HG02623 (cell line): ENCODE results near the gene EPG5.
"Not testable (repeated sequence)": the region's sequence is repeated elsewhere in the genome, so short reads cannot be mapped to it uniquely, and the experiment has no call there.

Source experiments
- ATAC-seq: cut with Tn5 transposase; IDR thresholded peaks from one replicate; pipeline ENCODE4 v1.9.1; 2021; ENCODE audit warnings: moderate library complexity; ENCODE audit not compliant: unreplicated experiment

The EPG5 gene, protein sequence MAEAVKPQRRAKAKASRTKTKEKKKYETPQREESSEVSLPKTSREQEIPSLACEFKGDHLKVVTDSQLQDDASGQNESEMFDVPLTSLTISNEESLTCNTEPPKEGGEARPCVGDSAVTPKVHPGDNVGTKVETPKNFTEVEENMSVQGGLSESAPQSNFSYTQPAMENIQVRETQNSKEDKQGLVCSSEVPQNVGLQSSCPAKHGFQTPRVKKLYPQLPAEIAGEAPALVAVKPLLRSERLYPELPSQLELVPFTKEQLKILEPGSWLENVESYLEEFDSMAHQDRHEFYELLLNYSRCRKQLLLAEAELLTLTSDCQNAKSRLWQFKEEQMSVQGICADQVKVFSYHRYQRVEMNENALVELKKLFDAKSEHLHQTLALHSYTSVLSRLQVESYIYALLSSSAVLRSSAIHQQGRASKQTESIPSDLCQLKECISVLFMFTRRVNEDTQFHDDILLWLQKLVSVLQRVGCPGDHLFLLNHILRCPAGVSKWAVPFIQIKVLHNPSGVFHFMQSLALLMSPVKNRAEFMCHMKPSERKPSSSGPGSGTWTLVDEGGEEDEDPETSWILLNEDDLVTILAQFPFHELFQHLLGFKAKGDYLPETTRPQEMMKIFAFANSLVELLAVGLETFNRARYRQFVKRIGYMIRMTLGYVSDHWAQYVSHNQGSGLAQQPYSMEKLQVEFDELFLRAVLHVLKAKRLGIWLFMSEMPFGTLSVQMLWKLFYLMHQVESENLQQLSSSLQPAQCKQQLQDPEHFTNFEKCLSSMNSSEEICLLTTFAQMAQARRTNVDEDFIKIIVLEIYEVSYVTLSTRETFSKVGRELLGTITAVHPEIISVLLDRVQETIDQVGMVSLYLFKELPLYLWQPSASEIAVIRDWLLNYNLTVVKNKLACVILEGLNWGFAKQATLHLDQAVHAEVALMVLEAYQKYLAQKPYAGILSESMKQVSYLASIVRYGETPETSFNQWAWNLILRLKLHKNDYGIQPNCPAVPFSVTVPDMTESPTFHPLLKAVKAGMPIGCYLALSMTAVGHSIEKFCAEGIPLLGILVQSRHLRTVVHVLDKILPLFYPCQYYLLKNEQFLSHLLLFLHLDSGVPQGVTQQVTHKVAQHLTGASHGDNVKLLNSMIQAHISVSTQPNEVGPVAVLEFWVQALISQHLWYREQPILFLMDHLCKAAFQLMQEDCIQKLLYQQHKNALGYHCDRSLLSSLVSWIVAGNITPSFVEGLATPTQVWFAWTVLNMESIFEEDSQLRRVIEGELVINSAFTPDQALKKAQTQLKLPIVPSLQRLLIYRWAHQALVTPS (N-terminal part only)

DNA sequence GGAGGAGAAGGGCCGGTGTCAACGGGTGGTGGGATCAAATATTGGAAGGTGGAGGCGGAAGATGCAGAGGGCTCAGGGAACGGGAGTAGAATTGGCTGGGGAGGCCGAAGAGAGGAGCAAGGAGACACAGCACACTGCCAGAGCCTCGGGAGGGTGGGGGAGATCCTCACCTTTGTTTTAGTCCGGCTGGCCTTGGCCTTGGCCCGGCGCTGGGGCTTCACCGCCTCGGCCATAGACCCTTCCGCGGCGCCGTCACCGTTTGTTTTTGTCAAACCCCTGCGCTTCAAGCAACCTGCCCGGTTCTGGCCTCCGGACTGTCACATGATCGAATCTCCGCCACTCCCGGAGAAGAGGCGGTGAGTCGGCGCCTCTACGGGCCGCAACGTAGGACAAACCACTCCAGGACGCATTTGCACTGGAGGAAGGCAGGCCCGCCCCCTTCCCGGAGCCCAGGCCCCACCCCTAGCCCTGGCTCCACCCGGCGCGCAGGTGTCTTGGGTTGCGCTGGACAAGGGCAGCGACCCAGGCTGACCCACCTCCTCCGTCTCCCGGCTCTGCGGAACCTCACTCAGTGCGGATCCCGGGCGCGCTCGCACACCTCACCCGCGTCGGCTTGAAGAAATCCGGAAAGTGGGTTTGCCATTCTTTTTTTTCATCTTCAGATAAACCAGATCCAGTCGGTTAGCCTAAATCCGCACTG, at the start of gene EPG5:
TSS of gene EPG5 (minus strand) at position 323 of the 700 bp plus-strand sequence. CDS start at position 233, 90 bp downstream.
- peak; percentile 96 for ATAC-seq

DNA sequence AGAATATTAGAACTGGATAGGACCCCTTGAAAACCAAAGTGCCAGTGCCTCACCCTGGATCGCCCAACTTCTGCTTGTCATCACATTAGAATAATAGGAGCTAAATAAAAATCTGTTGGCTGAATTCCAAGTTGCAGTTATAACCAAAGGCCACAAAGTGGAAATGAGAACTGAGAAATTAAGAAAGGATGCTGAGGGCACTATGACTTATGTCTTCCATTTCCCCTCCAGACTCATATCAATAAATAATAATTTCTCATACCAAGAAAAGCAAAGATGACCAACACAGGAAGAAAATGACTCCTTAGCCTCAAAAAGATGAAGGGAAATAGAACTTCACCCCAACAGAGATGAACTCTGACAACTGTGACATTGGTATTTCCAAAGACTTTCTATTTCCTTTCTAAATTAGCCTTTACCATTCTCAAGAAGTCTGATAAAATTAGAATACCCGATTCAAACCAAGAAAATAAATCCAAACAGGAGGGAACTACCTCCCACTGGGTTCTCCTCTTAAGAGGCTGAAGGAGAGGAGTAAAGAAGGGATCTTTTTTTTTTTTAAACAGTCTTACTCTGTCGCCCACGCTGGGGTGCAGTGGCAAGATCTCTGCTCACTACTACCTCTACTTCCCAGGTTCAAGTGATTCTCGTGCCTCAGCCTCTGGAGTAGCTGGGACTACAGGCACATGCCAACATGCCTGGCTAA, 46.5 kb upstream of the EPG5 start:
- no peak for ATAC-seq

DNA sequence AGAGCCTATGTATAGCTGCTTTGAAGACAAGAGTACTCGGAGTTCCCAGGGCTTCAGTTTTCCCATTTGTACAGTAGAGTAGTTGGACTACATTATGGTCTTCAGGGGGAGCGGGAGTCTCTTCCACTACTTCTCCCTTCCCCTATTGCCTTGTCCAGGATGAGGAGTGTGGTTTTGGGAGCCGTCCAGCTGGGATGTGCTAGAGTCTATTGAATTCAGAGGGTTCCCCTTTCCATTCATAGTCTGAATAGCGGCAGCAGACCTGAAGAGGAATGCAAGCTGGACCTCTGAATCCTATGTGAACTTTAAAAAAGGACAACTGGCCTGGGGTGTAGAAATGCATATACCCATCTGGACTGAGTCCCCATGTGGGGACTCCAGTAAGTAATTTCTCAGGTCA, 43.5 kb upstream of the EPG5 start:
- ATAC-seq: no peak

DNA sequence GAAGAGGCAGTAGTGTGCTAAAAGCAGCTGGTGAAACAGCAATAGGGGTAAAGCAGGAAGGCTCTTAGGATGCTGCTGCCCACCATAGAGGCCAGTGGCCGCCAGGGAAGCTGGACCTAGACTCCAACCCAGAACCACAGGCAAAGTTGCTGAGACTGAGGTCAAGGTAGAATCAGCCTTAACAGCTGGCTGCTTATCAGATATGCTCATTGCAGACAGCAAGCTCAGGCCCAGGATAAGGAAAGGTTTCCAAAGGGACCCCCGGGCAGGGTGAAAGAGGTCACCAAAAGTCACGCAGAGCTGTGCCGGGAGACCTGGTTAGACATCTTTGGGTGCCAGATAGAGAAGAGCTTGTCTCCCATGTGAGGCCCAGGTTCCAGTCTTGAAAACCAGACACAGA, 42.9 kb upstream of the EPG5 start:
- no peak for ATAC-seq

GRCh38 chr18:46009125-46009840, 42.2 kb upstream of the EPG5 start:
- ATAC-seq: no peak

GRCh38 chr18:46008531-46008930, 41.4 kb upstream of the EPG5 start:
- no peak for ATAC-seq

GRCh38 chr18:46007165-46007564, 40.0 kb upstream of the EPG5 start:
- no peak for ATAC-seq

DNA sequence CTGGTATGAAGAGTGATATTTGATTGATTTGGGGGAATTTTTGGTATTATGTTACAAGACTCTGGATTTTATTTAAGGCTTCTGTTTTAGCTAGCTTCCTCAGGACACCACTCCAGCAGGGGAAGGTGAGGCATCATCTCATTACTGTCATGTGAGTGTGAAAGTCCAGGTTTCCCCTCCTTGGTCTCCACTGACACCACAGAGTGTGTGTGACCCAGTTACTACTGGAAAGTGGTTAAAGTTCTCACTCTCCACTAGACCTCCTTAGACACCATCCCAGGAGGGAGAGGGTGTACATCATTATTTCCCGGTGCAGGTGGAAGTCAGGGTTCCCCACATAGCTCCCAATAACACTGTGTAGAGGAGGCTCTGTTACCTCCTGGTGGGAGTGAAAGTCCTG, 35.8 kb upstream of the EPG5 start:
- ATAC-seq: no peak

- ATAC-seq: no peak
Measured at GRCh38 chr18:46001892-46002291, 34.8 kb upstream of the EPG5 start.

DNA sequence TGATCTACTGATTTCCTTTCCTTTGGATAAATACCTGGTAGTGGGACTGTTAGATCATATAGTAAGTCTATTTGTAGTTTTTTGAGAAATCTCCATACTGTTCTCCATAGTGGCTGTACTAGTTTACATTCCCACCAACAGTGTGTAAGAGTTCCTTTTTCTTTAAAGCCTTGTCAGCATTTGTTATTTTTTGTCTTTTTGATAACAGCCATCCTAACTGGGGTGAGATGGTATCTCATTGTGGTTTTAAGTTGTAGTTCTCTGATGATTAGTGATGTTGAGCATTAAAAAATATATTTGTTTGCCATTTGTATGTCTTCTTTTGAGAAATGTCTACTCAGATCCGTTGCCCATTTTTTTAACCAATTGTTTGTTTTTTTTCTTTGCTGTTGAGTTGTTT, 33.9 kb upstream of the EPG5 start:
- ATAC-seq: no peak

- ATAC-seq: no peak
Measured at GRCh38 chr18:45999536-45999935, 32.4 kb upstream of the EPG5 start.

DNA sequence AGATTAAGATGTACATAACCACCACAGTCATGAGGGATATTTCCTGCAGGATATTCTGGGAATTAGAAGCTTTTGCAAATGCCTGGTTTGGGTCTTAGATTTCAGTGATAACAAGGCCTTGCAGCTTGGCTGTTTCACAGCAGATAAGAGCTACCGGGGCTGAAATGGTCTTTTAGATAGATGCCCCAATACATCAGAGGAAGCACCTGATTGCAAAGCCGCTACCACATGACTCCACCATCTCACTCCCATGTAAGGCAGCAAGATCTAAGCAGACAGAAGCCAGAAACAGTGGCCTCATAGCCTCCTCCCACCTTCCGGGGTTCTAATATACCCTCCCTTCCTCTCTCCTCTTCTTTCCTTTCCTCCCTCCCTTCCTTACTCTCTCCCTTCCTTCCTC, 31.1 kb upstream of the EPG5 start:
- no peak for ATAC-seq

- ATAC-seq: no peak
Measured at GRCh38 chr18:45997700-45998151, 30.6 kb upstream of the EPG5 start.

- no peak for ATAC-seq
Measured at GRCh38 chr18:45995461-45995860, 28.3 kb upstream of the EPG5 start.

DNA sequence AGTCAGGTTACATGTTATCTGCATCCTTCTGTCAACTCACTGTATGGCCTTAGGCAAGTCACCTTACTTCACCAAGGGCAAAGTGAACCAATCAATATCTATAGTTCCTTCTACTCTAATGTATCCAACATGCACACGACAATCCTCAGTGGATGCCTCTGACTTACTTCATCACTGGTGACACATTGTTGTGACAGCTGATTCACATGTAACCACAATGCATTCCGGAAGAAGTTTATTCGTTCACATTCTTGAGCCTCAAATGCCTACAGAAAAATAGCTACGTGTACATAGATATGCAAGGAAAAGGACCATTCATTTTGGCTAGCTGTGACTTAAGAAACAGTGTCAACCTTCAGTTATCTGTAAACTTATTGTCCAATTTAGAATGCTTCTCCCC, 26.3 kb upstream of the EPG5 start:
- no peak for ATAC-seq

DNA sequence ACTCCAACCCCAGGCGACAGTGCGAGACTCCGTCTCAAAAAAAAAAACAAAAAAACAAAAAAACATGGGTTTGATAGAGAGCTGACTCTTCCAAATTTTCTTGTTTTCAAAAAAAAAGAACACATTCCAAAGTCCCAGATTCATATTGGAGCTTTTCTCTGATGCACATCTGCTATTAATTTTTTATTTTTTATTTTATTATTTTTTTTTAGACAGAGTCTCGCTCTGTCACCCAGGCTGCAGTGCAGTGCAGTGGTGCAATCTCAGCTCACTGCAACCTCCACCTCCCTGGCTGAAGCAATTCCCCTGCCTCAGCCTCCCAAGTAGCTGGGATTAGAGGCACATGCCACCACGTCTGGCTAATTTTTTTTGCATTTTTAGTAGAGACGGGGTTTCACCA, 25.4 kb upstream of the EPG5 start:
- not testable (repeated sequence) for ATAC-seq

- no peak for ATAC-seq
Measured at GRCh38 chr18:45991788-45992187, 24.7 kb upstream of the EPG5 start.

GRCh38 chr18:45984546-45985235, 17.6 kb upstream of the EPG5 start:
- ATAC-seq: no peak

DNA sequence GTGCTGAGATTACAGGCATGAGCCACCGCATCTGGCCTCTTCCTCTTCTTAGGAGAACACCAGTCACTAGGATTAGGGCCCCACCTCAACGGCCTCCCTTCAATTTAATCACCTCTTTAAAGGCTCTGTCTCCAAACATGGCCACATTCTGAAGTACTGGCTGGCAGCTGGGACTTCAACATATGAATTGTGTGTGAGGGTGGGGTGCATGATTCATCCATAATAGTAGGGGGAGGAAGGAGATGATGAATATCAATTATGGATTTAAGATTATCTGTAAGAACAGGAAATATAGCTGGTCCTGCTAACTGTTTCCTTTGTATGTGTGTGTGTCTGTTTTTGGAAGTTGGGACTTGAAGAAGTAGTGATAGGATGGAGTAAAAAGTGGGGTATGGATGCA, 14.7 kb upstream of the EPG5 start:
- ATAC-seq: no peak
